HG03064 (cell line): ENCODE measurements around the gene GMFB.

Experiments
- ATAC-seq: cut with Tn5 transposase; IDR thresholded peaks from one replicate; pipeline ENCODE4 v1.9.1; 2021; ENCODE audit warnings: low read depth; ENCODE audit not compliant: unreplicated experiment

GMFB gene

GRCh38 chr14:54493293-54493692, 4.5 kb upstream of the GMFB start:
- ATAC-seq, result no peak

- no peak for ATAC-seq
Measured at GRCh38 chr14:54490445-54491175, 1.8 kb upstream of the GMFB start.

- ATAC-seq, result no peak
Measured at GRCh38 chr14:54489731-54490444, 1.1 kb upstream of the GMFB start.

GRCh38 chr14:54489318-54489683, 521 bp upstream of the GMFB start:
- no peak for ATAC-seq

- no peak for ATAC-seq
Measured at GRCh38 chr14:54488318-54488645, 498 bp downstream of the GMFB start.

- ATAC-seq, result no peak
Measured at GRCh38 chr14:54487771-54488170, 1.0 kb downstream of the GMFB start.

GRCh38 chr14:54486685-54487084, 2.1 kb downstream of the GMFB start:
- ATAC-seq, result no peak

GRCh38 chr14:54483846-54484245, 4.9 kb downstream of the GMFB start:
- no peak for ATAC-seq

- no peak for ATAC-seq
Measured at GRCh38 chr14:54483073-54483745, 5.6 kb downstream of the GMFB start.

GRCh38 chr14:54481695-54482094, 7.1 kb downstream of the GMFB start:
- ATAC-seq, result no peak

- ATAC-seq, result no peak
Measured at GRCh38 chr14:54480830-54481562, 7.8 kb downstream of the GMFB start.

- ATAC-seq, result no peak
Measured at GRCh38 chr14:54478636-54479215, 10.1 kb downstream of the GMFB start.

GRCh38 chr14:54475911-54476310, 12.9 kb downstream of the GMFB start:
- no peak for ATAC-seq

- no peak for ATAC-seq
Measured at GRCh38 chr14:54475187-54475899, 13.4 kb downstream of the GMFB start.

GRCh38 chr14:54474232-54474793, 14.5 kb downstream of the GMFB start:
- no peak for ATAC-seq

- ATAC-seq, result no peak
Measured at GRCh38 chr14:54472315-54472714, 16.5 kb downstream of the GMFB start.

- no peak for ATAC-seq
Measured at GRCh38 chr14:54471641-54472040, 17.1 kb downstream of the GMFB start.

- no peak for ATAC-seq
Measured at GRCh38 chr14:54470701-54471100, 18.1 kb downstream of the GMFB start.

- ATAC-seq, result no peak
Measured at GRCh38 chr14:54467280-54467679, 21.5 kb downstream of the GMFB start.

- no peak for ATAC-seq
Measured at GRCh38 chr14:54465654-54466053, 23.1 kb downstream of the GMFB start.
